ENCODE results near the gene PDE8B.
A peak's percentile ranks its signal among the peaks of the same experiment; 100 is the strongest.

Gene PDE8B

GRCh38 chr5:77426670-77427069, 216.2 kb downstream of the PDE8B start:
- Histone ChIP-seq H3K27me3 (replicated peaks) (no peaks in the 10 kb centered on the region), H3K36me3 (replicated peaks) (peaks cover 11% of the 10 kb centered on the region), H3K4me3 (ENCODE audit: low read depth, low read length) (no peak overlapping the region), H3K27ac (peak overlapping the region; percentile 33)
- peak; percentile 73 for DNase-seq
- TF ChIP-seq CTCF (IDR thresholded peaks at IDR 0.05; ENCODE audit: low read depth, low read length, missing control alignments), result no peak
- in situ Hi-C loops (cut with HindIII; ENCODE audit: low pct_ligation_motif_present, low sequenced_read_pairs), result no loop called here

- no peak for TF ChIP-seq CTCF (IDR thresholded peaks at IDR 0.05; ENCODE audit: low read depth, low read length, missing control alignments)
- Histone ChIP-seq H3K27ac (no peak overlapping the region), H3K4me3 (ENCODE audit: low read depth, low read length) (no peak overlapping the region), H3K27me3 (replicated peaks) (no peaks in the 10 kb centered on the region), H3K36me3 (replicated peaks) (peaks cover 22% of the 10 kb centered on the region)
- in situ Hi-C loops (cut with HindIII; ENCODE audit: low pct_ligation_motif_present, low sequenced_read_pairs), result no loop called here
- DNase-seq, result no peak
Measured at GRCh38 chr5:77427998-77428397, 217.5 kb downstream of the PDE8B start.

- in situ Hi-C loops (cut with HindIII; ENCODE audit: low pct_ligation_motif_present, low sequenced_read_pairs), result no loop called here
- no peak for TF ChIP-seq CTCF (IDR thresholded peaks at IDR 0.05; ENCODE audit: low read depth, low read length, missing control alignments)
- no peak for DNase-seq
- Histone ChIP-seq H3K4me3 (ENCODE audit: low read depth, low read length) (no peak overlapping the region), H3K27ac (no peak overlapping the region), H3K36me3 (replicated peaks) (peaks cover 25% of the 10 kb centered on the region), H3K27me3 (replicated peaks) (no peaks in the 10 kb centered on the region)
Measured at GRCh38 chr5:77428526-77428925, 218.0 kb downstream of the PDE8B start.

GRCh38 chr5:77430726-77431125, 220.2 kb downstream of the PDE8B start:
- DNase-seq, result no peak
- Histone ChIP-seq H3K27ac (no peak overlapping the region), H3K27me3 (replicated peaks) (no peaks in the 10 kb centered on the region), H3K36me3 (replicated peaks) (peaks cover 30% of the 10 kb centered on the region), H3K4me3 (ENCODE audit: low read depth, low read length) (no peak overlapping the region)
- in situ Hi-C loops (cut with HindIII; ENCODE audit: low pct_ligation_motif_present, low sequenced_read_pairs), result no loop called here
- no peak for TF ChIP-seq CTCF (IDR thresholded peaks at IDR 0.05; ENCODE audit: low read depth, low read length, missing control alignments)

GRCh38 chr5:77431286-77431685, 220.8 kb downstream of the PDE8B start:
- in situ Hi-C loops (cut with HindIII; ENCODE audit: low pct_ligation_motif_present, low sequenced_read_pairs), result no loop called here
- Histone ChIP-seq H3K36me3 (replicated peaks) (peaks cover 30% of the 10 kb centered on the region), H3K27me3 (replicated peaks) (no peaks in the 10 kb centered on the region), H3K4me3 (ENCODE audit: low read depth, low read length) (no peak overlapping the region), H3K27ac (no peak overlapping the region)
- no peak for DNase-seq
- TF ChIP-seq CTCF (IDR thresholded peaks at IDR 0.05; ENCODE audit: low read depth, low read length, missing control alignments), result no peak

- Histone ChIP-seq H3K27ac (no peak overlapping the region), H3K4me3 (ENCODE audit: low read depth, low read length) (no peak overlapping the region), H3K27me3 (replicated peaks) (no peaks in the 10 kb centered on the region), H3K36me3 (replicated peaks) (peaks cover 30% of the 10 kb centered on the region)
- TF ChIP-seq CTCF (IDR thresholded peaks at IDR 0.05; ENCODE audit: low read depth, low read length, missing control alignments), result no peak
- DNase-seq, result no peak
- in situ Hi-C loops (cut with HindIII; ENCODE audit: low pct_ligation_motif_present, low sequenced_read_pairs), result no loop called here
Measured at GRCh38 chr5:77431719-77432118, 221.2 kb downstream of the PDE8B start.

Data from brain microvascular endothelial cell (primary cell).